ENCODE data around the gene C11orf52.
A peak's percentile ranks its signal among the peaks of the same experiment; 100 is the strongest.

Gene C11orf52

DNA sequence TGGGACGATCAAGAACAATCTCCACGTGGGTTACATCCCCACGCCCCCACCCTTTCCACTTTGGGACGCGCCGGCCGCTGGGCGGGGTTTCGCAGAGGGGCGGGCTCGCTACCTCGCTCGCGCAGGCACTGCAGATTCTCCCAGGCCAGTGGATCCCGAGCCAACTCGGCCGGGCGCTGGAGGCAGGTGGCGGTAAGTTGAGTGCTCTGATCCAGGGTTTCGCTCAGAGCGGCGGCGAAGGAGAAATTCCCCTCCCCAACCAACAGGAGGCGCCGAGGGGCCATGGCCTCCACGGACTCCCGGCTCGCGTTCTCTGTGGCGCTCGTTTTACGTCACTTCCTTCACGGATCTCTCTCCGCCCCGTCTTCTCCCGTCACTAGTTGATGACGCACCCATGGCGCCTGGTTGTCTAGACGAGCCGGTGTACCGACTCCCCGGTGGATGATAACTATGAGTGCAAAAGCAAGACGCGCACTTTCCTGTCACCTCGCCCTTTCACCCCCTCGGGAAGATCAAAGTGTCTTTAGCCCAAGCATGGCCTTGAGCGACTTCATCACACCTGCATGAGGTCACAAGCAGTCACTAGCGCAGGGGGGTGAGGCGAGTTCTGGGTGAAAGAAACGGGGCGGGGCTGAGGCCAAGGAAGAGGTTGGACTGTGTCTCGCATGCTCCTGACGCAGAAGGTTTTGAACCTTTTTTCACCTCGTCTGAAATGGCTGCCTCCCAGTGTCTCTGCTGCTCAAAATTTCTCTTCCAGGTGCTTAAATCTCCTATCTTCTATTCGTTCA is 39.7 kb upstream of the C11orf52 start, which contains the start of the genes CFAP68 and FDXACB1 (continued):
- TF ChIP-seq, protein P1, sequence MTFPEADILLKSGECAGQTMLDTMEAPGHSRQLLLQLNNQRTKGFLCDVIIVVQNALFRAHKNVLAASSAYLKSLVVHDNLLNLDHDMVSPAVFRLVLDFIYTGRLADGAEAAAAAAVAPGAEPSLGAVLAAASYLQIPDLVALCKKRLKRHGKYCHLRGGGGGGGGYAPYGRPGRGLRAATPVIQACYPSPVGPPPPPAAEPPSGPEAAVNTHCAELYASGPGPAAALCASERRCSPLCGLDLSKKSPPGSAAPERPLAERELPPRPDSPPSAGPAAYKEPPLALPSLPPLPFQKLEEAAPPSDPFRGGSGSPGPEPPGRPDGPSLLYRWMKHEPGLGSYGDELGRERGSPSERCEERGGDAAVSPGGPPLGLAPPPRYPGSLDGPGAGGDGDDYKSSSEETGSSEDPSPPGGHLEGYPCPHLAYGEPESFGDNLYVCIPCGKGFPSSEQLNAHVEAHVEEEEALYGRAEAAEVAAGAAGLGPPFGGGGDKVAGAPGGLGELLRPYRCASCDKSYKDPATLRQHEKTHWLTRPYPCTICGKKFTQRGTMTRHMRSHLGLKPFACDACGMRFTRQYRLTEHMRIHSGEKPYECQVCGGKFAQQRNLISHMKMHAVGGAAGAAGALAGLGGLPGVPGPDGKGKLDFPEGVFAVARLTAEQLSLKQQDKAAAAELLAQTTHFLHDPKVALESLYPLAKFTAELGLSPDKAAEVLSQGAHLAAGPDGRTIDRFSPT (tag by site-specific recombination; IDR thresholded peaks at IDR 0.05), result no peak
- peak; percentile 81; the same call in 1 of the 2 replicates for TF ChIP-seq ZNF768 (tag by site-specific recombination; IDR thresholded peaks at IDR 0.05)
- TF ChIP-seq ZNF394 (tag by site-specific recombination; IDR thresholded peaks at IDR 0.05; ENCODE audit: borderline replicate concordance), result peak; percentile 66; the same call in 1 of the 2 replicates
- TF ChIP-seq, protein P2, sequence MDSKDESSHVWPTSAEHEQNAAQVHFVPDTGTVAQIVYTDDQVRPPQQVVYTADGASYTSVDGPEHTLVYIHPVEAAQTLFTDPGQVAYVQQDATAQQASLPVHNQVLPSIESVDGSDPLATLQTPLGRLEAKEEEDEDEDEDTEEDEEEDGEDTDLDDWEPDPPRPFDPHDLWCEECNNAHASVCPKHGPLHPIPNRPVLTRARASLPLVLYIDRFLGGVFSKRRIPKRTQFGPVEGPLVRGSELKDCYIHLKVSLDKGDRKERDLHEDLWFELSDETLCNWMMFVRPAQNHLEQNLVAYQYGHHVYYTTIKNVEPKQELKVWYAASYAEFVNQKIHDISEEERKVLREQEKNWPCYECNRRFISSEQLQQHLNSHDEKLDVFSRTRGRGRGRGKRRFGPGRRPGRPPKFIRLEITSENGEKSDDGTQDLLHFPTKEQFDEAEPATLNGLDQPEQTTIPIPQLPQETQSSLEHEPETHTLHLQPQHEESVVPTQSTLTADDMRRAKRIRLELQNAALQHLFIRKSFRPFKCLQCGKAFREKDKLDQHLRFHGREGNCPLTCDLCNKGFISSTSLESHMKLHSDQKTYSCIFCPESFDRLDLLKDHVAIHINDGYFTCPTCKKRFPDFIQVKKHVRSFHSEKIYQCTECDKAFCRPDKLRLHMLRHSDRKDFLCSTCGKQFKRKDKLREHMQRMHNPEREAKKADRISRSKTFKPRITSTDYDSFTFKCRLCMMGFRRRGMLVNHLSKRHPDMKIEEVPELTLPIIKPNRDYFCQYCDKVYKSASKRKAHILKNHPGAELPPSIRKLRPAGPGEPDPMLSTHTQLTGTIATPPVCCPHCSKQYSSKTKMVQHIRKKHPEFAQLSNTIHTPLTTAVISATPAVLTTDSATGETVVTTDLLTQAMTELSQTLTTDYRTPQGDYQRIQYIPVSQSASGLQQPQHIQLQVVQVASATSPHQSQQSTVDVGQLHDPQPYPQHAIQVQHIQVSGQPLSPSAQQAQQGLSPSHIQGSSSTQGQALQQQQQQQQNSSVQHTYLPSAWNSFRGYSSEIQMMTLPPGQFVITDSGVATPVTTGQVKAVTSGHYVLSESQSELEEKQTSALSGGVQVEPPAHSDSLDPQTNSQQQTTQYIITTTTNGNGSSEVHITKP (tag by site-specific recombination; IDR thresholded peaks at IDR 0.05), result no peak
- TF ChIP-seq ZFP37 (tag by site-specific recombination; IDR thresholded peaks at IDR 0.05), result peak; percentile 42; the same call in 1 of the 2 replicates
- TF ChIP-seq, protein P3, sequence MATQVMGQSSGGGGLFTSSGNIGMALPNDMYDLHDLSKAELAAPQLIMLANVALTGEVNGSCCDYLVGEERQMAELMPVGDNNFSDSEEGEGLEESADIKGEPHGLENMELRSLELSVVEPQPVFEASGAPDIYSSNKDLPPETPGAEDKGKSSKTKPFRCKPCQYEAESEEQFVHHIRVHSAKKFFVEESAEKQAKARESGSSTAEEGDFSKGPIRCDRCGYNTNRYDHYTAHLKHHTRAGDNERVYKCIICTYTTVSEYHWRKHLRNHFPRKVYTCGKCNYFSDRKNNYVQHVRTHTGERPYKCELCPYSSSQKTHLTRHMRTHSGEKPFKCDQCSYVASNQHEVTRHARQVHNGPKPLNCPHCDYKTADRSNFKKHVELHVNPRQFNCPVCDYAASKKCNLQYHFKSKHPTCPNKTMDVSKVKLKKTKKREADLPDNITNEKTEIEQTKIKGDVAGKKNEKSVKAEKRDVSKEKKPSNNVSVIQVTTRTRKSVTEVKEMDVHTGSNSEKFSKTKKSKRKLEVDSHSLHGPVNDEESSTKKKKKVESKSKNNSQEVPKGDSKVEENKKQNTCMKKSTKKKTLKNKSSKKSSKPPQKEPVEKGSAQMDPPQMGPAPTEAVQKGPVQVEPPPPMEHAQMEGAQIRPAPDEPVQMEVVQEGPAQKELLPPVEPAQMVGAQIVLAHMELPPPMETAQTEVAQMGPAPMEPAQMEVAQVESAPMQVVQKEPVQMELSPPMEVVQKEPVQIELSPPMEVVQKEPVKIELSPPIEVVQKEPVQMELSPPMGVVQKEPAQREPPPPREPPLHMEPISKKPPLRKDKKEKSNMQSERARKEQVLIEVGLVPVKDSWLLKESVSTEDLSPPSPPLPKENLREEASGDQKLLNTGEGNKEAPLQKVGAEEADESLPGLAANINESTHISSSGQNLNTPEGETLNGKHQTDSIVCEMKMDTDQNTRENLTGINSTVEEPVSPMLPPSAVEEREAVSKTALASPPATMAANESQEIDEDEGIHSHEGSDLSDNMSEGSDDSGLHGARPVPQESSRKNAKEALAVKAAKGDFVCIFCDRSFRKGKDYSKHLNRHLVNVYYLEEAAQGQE (tag by site-specific recombination; IDR thresholded peaks at IDR 0.05), result no peak
- TF ChIP-seq, protein P4, sequence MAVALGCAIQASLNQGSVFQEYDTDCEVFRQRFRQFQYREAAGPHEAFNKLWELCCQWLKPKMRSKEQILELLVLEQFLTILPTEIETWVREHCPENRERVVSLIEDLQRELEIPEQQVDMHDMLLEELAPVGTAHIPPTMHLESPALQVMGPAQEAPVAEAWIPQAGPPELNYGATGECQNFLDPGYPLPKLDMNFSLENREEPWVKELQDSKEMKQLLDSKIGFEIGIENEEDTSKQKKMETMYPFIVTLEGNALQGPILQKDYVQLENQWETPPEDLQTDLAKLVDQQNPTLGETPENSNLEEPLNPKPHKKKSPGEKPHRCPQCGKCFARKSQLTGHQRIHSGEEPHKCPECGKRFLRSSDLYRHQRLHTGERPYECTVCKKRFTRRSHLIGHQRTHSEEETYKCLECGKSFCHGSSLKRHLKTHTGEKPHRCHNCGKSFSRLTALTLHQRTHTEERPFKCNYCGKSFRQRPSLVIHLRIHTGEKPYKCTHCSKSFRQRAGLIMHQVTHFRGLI (tag by site-specific recombination; IDR thresholded peaks at IDR 0.05), result 0 out of 2 replicates have a peak, but pooled peaks have one; percentile 18
- peak; percentile 56 for TF ChIP-seq KLF1 (tag by site-specific recombination; IDR thresholded peaks at IDR 0.05)
- TF ChIP-seq ZNF146 (tag by site-specific recombination; IDR thresholded peaks at IDR 0.05), result no peak; the same call in 1 of the 2 replicates
- TF ChIP-seq ZNF571 (tag by site-specific recombination; IDR thresholded peaks at IDR 0.05), result no peak
- TF ChIP-seq ZBTB17 (tag by site-specific recombination; IDR thresholded peaks at IDR 0.05), result peak; percentile 94
- TF ChIP-seq, protein P5, sequence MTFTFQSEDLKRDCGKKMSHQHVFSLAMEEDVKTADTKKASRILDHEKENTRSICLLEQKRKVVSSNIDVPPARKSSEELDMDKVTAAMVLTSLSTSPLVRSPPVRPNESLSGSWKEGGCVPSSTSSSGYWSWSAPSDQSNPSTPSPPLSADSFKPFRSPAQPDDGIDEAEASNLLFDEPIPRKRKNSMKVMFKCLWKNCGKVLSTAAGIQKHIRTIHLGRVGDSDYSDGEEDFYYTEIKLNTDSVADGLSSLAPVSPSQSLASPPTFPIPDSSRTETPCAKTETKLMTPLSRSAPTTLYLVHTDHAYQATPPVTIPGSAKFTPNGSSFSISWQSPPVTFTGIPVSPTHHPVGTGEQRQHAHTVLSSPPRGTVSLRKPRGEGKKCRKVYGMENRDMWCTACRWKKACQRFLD (tag by site-specific recombination; IDR thresholded peaks at IDR 0.05), result no peak
- no peak for TF ChIP-seq BCL11B (tag by site-specific recombination; IDR thresholded peaks at IDR 0.05; ENCODE audit: low read depth)
- TF ChIP-seq ZNF596 (tag by site-specific recombination; IDR thresholded peaks at IDR 0.05), result no peak
- TF ChIP-seq ZNF701 (tag by site-specific recombination; IDR thresholded peaks at IDR 0.05), result no peak
- TF ChIP-seq, protein P6, sequence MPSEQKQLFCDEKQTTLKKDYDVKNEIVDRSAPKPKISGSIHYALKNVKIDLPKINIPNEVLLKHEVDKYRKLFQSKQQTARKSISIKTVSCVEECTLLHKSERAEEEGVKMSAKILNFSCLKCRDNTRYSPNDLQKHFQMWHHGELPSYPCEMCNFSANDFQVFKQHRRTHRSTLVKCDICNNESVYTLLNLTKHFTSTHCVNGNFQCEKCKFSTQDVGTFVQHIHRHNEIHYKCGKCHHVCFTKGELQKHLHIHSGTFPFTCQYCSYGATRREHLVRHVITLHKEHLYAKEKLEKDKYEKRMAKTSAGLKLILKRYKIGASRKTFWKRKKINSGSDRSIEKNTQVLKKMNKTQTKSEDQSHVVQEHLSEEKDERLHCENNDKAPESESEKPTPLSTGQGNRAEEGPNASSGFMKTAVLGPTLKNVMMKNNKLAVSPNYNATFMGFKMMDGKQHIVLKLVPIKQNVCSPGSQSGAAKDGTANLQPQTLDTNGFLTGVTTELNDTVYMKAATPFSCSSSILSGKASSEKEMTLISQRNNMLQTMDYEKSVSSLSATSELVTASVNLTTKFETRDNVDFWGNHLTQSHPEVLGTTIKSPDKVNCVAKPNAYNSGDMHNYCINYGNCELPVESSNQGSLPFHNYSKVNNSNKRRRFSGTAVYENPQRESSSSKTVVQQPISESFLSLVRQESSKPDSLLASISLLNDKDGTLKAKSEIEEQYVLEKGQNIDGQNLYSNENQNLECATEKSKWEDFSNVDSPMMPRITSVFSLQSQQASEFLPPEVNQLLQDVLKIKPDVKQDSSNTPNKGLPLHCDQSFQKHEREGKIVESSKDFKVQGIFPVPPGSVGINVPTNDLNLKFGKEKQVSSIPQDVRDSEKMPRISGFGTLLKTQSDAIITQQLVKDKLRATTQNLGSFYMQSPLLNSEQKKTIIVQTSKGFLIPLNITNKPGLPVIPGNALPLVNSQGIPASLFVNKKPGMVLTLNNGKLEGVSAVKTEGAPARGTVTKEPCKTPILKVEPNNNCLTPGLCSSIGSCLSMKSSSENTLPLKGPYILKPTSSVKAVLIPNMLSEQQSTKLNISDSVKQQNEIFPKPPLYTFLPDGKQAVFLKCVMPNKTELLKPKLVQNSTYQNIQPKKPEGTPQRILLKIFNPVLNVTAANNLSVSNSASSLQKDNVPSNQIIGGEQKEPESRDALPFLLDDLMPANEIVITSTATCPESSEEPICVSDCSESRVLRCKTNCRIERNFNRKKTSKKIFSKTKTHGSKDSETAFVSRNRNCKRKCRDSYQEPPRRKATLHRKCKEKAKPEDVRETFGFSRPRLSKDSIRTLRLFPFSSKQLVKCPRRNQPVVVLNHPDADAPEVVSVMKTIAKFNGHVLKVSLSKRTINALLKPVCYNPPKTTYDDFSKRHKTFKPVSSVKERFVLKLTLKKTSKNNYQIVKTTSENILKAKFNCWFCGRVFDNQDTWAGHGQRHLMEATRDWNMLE (tag by site-specific recombination; conservative IDR thresholded peaks at IDR 0.05; ENCODE audit: low read depth), result peak; percentile 80
- TF ChIP-seq ZNF24 (tag by site-specific recombination; IDR thresholded peaks at IDR 0.05), result peak; percentile 67
- TF ChIP-seq ZNF274 (IDR thresholded peaks at IDR 0.05; ENCODE audit: low read length), result no peak
- no peak for TF ChIP-seq ZNF274 (tag by site-specific recombination; IDR thresholded peaks at IDR 0.05; ENCODE audit: borderline replicate concordance)
- TF ChIP-seq ZXDB (tag by site-specific recombination; IDR thresholded peaks at IDR 0.05), result peak; percentile 87
- TF ChIP-seq IKZF3 (tag by site-specific recombination; IDR thresholded peaks at IDR 0.05), result peak; percentile 73

All from HEK293 (cell line).